ENCODE results near the gene PRDX4.

GRCh38 chrX:23643020-23643419 lies 24.3 kb upstream of the PRDX4 start:
- TF ChIP-seq CTCF (IDR thresholded peaks at IDR 0.05) = no peak
- no peak for TF ChIP-seq POLR2A (IDR thresholded peaks at IDR 0.05)
